ENCODE data around the gene COL21A1.

DNA sequence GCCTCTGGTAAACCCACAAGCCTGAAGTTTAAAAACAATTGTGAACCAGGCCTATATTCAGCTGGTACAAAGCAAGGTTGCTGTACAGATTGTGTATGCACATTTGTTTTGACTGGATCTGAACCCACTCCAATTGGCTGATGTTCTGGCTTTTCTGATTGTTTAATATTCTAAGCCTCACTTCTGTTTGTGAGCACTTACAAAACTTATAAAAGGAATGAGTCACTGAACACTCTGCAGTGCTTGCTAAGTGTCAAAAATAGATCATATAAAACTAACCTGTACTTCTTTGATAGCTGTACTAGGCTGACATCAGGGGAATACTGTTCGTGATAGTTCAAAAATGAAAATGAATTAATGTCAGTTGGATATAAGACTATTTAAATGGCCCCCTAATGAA is 12.1 kb downstream of the COL21A1 start:
- TF ChIP-seq, protein P1, sequence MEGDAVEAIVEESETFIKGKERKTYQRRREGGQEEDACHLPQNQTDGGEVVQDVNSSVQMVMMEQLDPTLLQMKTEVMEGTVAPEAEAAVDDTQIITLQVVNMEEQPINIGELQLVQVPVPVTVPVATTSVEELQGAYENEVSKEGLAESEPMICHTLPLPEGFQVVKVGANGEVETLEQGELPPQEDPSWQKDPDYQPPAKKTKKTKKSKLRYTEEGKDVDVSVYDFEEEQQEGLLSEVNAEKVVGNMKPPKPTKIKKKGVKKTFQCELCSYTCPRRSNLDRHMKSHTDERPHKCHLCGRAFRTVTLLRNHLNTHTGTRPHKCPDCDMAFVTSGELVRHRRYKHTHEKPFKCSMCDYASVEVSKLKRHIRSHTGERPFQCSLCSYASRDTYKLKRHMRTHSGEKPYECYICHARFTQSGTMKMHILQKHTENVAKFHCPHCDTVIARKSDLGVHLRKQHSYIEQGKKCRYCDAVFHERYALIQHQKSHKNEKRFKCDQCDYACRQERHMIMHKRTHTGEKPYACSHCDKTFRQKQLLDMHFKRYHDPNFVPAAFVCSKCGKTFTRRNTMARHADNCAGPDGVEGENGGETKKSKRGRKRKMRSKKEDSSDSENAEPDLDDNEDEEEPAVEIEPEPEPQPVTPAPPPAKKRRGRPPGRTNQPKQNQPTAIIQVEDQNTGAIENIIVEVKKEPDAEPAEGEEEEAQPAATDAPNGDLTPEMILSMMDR (IDR thresholded peaks at IDR 0.05) = no peak
- TF ChIP-seq POLR2AphosphoS5 (IDR thresholded peaks at IDR 0.05) = no peak
